ENCODE results near the gene NR2F6. TPM values are rescaled to one million over a fixed set of nuclear protein-coding genes. Genes with fewer than 3 reads are reported as not detected.
A peak's percentile ranks its signal among the peaks of the same experiment; 100 is the strongest.

NR2F6 gene
- total RNA-seq, 1 donor from 2014 or later, result 104 TPM

GRCh38 chr19:17264641-17264979, 18.9 kb upstream of the NR2F6 start, which contains the start of gene USHBP1:
Gene USHBP1, minus strand, starts transcription at chr19:17264745. Its CDS starts 446 bp downstream, at chr19:17264299.
- no peak for DNase-seq (ENCODE audit: low read depth)

GRCh38 chr19:17263712-17264640, 18.3 kb upstream of the NR2F6 start:
- no peak for DNase-seq (ENCODE audit: low read depth)

DNA sequence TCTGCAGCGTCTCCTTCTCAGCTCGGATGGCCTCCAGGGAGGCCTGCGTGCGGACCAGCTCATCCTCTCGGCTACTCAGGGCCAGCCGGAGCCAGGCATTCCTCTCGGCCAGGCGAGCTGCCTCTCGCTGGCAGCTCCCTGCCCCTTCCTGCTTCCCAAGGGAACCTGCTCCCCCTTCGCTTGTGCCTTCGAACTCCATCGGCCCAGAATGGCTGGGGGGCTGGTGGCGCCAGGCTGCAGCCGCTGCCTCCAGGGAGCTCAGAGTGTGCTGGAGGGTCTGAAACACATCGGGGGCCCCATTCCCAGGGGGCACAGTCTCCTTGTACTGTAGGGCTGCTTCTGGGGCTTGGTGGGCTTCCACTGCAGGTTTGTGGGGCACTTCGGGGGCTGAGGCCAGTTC, 16.8 kb upstream of the NR2F6 start:
- DNase-seq (ENCODE audit: low read depth), result no peak

DNA sequence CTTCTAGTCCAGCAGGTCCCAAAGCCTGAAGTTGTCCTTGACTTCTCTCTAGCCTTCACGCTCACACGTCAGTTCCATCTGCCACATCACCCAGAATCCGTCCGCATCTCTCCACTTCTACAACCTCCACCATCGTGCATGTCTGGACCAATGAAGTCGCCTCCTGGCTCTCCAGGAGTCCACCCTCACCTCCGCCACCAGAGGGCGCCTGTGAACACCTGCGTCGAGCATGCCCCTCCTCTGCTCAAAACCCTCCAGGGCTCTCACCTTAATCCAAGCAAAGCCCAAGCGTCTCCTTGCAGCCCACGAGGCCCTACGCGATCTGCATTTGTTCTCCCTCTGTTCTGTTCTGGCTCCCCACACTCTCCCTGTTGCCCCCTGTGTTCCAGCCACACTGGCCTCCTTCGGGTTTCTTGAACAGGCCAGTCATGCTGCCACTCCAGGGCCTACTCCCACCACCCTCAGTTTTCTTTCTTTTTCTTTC, 15.2 kb upstream of the NR2F6 start:
- peak; percentile 57 for DNase-seq (ENCODE audit: low read depth)

GRCh38 chr19:17259934-17260333, 14.2 kb upstream of the NR2F6 start:
- no peak for DNase-seq (ENCODE audit: low read depth)

GRCh38 chr19:17259118-17259780, 13.5 kb upstream of the NR2F6 start:
- DNase-seq (ENCODE audit: low read depth), result peak; percentile 41

- DNase-seq (ENCODE audit: low read depth), result no peak
Measured at GRCh38 chr19:17256130-17256529, 10.4 kb upstream of the NR2F6 start.

GRCh38 chr19:17255150-17255621, 9.5 kb upstream of the NR2F6 start:
- DNase-seq (ENCODE audit: low read depth), result peak; percentile 70

GRCh38 chr19:17254636-17255035, 8.9 kb upstream of the NR2F6 start:
- no peak for DNase-seq (ENCODE audit: low read depth)

- no peak for DNase-seq (ENCODE audit: low read depth)
Measured at GRCh38 chr19:17249887-17250548, 4.3 kb upstream of the NR2F6 start.

DNA sequence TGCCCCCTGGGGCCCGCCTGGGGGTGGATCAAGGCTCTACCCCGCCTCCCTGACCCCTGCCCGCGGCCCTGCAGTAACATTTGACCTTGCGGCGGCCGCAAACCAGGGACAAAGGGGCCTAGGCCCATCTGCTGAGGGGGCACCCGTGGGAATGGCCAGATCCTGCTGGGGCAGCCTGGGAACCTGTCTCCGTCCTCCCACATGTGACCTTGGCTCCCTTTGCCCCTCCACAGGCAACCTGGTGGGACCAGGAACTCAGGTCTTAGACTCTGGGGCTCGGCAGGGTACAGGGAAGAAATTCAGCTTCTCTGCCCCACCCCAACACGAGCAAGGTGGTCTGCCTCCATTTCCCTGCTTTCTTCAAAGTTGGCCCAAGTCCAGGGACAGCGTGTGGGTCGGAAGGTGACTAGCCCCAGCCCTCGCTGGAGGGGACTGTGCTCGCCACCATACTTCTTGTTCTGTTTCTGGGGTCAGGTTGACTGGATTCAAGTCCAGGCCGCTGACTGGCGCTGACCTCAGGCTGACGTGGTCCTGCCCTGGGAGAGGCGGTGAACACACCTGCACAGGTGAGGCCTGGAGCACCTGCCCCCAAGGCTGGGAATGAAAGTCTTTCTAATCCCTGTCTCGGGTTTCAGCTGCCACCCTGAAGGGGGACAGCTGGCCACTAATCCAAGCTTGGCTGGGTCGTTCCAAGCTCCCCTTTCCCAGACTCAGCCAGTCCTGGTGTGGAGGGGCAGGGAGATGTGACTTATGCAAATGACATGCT, 2.5 kb upstream of the NR2F6 start:
- DNase-seq (ENCODE audit: low read depth), result peak; percentile 40

- DNase-seq (ENCODE audit: low read depth), result no peak
Measured at GRCh38 chr19:17246681-17247425, 1.1 kb upstream of the NR2F6 start.

DNA sequence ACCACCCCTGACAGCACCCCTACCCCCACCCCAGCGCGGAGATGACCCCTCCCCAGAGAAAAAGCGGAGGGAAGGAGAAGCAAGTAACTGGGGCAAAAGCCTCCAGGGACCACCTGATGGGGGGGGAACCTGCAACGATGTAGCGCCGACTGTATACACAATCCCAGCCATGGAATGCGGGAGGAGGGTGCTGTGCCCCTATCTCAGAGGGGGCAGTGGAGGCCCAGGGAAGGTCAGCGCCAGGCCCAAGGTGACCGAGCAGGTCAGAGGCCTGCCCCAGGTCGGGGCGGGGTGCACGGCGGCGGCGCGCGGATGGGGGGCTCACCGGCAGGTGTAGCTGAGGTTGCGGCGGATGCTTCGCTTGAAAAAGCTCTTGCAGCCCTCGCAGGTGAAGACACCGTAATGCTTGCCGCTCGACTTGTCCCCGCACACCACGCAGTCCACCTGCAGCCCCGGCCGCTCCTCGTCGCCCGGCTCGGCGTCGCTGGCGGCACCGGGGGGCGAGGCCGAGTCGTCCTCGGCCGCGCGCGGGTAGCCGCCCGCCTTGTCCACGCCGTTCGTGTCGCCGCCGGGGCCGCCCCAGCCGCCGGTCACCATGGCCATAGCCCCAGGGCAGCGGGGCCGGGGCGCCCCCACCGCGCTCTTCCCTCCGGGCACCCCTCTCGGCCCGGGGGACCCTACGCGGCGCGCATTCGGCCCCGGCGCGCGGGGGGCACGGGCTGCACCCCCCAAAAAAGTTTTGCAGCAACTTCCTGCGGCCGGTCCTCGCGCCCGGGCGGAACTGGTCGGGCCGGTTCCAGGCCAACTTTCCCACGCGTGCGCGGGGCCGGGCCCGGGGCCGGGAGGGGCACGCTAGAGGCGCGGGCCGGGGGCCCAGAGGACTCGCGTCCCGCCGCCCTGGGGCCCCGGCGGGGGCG, 843 bp downstream of the NR2F6 start:
- DNase-seq (ENCODE audit: low read depth), result no peak

- peak; percentile 63 for DNase-seq (ENCODE audit: low read depth)
Measured at GRCh38 chr19:17243830-17244617, 1.7 kb downstream of the NR2F6 start.

DNA sequence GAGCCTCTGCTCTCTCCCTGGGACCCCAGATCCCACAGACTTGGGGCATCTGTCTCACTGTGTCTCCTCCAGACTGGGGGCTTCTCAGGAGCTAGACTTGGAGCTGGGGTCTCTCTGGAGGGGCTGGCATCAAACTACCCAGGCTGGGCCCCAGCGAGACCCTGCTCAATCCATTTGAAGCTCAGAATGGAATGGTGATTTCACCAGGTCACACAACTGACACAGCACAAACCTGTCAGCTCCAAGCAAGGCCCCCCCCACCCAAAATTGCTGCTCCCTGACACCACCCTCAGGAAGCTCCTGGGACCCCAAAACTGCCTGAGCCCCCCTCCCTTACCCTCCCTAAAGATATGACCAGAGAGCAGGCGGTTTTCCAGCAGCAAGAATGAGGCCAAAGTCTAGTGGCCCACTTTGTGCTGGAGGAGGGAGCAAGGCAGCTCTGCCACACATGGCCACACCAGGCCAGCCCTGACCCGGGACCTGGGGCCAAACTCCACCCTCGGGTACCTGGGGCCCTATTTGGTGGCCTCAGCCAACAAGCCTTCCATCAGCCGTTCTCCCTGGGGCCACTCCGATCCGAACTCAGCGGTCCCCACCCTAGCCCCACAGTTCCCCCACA, 2.4 kb downstream of the NR2F6 start:
- DNase-seq (ENCODE audit: low read depth), result no peak

- no peak for DNase-seq (ENCODE audit: low read depth)
Measured at GRCh38 chr19:17242431-17243208, 3.1 kb downstream of the NR2F6 start.

DNA sequence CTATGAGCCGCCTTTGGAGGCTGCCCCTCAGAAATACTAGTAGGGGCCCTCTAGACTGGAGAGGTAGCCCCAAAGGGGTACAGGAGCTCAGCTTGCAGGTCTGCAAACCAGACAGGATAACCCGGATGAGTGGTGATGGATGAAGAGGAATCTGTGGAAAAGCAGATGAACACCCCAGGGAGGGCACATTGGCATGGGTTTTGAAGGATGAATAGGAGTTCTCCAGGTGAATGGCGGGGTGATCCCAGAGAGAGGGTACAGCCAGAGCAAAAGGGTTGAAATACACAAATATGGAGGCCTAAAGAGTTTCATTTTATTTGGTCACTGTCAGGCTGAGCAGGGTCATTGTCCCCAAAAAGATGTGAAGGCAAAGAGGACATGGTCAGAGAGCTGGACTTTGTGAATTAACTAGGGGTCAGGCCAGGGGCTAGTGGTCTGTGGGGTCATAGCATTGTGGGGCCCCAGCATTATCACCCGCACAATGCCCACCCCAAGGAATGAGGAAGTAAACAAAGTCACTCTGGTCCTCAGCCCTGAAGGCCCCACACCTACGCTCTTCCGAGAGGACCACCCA, 4.8 kb downstream of the NR2F6 start:
- DNase-seq (ENCODE audit: low read depth), result no peak
